Choroid plexus epithelial cell (primary cell): ENCODE measurements around the gene MED14.
A peak's percentile ranks its signal among the peaks of the same experiment; 100 is the strongest.
"Not testable (repeated sequence)": the region's sequence is repeated elsewhere in the genome, so short reads cannot be mapped to it uniquely, and the experiment has no call there.

Experiments
- DNase-seq: peaks from one replicate; pipeline ENCODE4 v3.0.0-alpha.2; 2010; ENCODE audit warnings: low read depth
- H3K4me3 ChIP-seq: 2 replicates; pipeline ENCODE4 v1.5.1; 2011; ENCODE audit warnings: low read depth, mild to moderate bottlenecking, control low read depth, low read length, moderate library complexity
- CTCF ChIP-seq: conservative IDR thresholded peaks from 2 replicates; pipeline ENCODE4 v1.5.1; 2011; ENCODE audit warnings: low read depth, mild to moderate bottlenecking, control low read depth, inconsistent platforms, low read length, moderate library complexity

MED14 gene

GRCh38 chrX:40735325-40736169, at the start of gene MED14:
TSS of gene MED14 (minus strand) at chrX:40735542. CDS start at chrX:40735412, 130 bp downstream.
- H3K4me3 ChIP-seq = peak within 1 kb of the TSS; percentile 73
- TF ChIP-seq CTCF = peak; percentile 55
- DNase-seq = peak; percentile 87

- no peak for TF ChIP-seq CTCF
- no peak overlapping the region for H3K4me3 ChIP-seq
- peak; percentile 45 for DNase-seq
Measured at GRCh38 chrX:40784516-40785151, 49.3 kb upstream of the MED14 start.

GRCh38 chrX:40782644-40783259, 47.4 kb upstream of the MED14 start:
- not testable (repeated sequence) for H3K4me3 ChIP-seq, DNase-seq

- TF ChIP-seq CTCF = no peak
- no peak for DNase-seq
- no peak overlapping the region for H3K4me3 ChIP-seq
Measured at GRCh38 chrX:40780951-40781350, 45.6 kb upstream of the MED14 start.

- TF ChIP-seq CTCF = no peak
- no peak for DNase-seq
- H3K4me3 ChIP-seq = no peak overlapping the region
Measured at GRCh38 chrX:40780082-40780481, 44.7 kb upstream of the MED14 start.

GRCh38 chrX:40778861-40779575, 43.7 kb upstream of the MED14 start:
- no peak overlapping the region for H3K4me3 ChIP-seq
- no peak for TF ChIP-seq CTCF
- DNase-seq = no peak

GRCh38 chrX:40773809-40774208, 38.5 kb upstream of the MED14 start:
- H3K4me3 ChIP-seq = no peak overlapping the region
- TF ChIP-seq CTCF = no peak
- DNase-seq = no peak
